Prostate gland (tissue), 2 donors: ENCODE results near the gene CDK10.

Experiments used
- POLR2A ChIP-seq: fragments of 450-650 bp; IDR thresholded peaks from one replicate; pipeline ENCODE4 v1.6.1; 2016; ENCODE audit warnings: antibody characterized with exemption, mild to moderate bottlenecking
- POLR2AphosphoS5 ChIP-seq: sonication (generic); formaldehyde crosslinking; IDR thresholded peaks from one replicate; pipeline ENCODE4 v1.6.1; 2017; ENCODE audit warnings: antibody characterized with exemption
- TF ChIP-seq, protein P1 (sequence below), 4 experiments: fragments of 200-600 bp in 2 of 4; fragments of 450-650 bp in 2 of 4; sonication (generic) in 2 of 4; IDR thresholded peaks; 1 replicate in 3 of 4; 2 replicates in 1 of 4; pipeline ENCODE4 v1.5.1; 2016 to 2019; ENCODE audit warnings: antibody characterized with exemption in 4 of 4, mild to moderate bottlenecking in 2 of 4, moderate library complexity in 2 of 4

DNA sequence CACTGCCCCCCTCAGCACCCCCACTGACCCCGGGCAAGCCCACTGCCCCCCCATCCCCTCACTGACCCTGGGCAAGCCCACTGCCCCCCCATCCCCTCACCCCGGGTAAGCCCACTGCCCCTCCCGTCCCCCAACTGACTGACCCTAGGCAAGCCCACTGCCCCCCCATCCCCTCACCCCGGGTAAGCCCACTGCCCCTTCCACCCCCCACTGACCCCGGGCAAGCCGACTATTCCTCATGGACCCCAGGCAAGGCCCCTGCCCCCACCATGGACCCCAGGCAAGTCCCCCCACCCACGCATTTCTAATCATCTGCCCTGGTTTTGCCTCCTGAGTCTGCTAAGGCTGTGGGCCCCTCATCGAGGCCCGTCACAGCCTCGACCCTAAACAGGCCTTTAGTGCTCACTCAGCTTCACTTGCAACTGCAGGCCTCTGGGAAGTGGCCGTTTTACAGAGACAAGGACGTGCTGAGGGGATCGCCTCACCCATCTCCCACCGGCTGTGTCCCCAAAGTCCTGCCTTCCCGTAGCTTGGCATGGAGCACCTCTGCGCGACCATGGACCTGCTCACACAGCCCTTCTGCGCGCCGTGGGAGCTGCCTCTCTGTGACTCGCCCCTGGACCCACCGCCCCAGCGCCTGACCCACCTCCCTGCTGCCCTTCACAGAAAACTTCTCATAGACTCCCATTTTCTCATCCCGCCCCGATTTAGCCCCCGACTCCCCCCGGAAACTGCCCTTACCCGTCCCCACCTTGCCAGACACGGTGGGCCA lies 30.6 kb downstream of the CDK10 start:
- TF ChIP-seq, protein P1, sequence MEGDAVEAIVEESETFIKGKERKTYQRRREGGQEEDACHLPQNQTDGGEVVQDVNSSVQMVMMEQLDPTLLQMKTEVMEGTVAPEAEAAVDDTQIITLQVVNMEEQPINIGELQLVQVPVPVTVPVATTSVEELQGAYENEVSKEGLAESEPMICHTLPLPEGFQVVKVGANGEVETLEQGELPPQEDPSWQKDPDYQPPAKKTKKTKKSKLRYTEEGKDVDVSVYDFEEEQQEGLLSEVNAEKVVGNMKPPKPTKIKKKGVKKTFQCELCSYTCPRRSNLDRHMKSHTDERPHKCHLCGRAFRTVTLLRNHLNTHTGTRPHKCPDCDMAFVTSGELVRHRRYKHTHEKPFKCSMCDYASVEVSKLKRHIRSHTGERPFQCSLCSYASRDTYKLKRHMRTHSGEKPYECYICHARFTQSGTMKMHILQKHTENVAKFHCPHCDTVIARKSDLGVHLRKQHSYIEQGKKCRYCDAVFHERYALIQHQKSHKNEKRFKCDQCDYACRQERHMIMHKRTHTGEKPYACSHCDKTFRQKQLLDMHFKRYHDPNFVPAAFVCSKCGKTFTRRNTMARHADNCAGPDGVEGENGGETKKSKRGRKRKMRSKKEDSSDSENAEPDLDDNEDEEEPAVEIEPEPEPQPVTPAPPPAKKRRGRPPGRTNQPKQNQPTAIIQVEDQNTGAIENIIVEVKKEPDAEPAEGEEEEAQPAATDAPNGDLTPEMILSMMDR (IDR thresholded peaks at IDR 0.05): no peak
- TF ChIP-seq POLR2A: no peak
- TF ChIP-seq POLR2AphosphoS5: no peak
